Gastroesophageal sphincter (tissue), 4 donors: ENCODE data around the gene ADGB. TPM values are rescaled to one million over a fixed set of nuclear protein-coding genes. Genes with fewer than 3 reads are reported as not detected.

Source experiments
- ATAC-seq: fragments of 150-250 bp; one replicate; pipeline ENCODE4 v1.9.1; 2016; ENCODE audit warnings: mild to moderate bottlenecking, moderate library complexity
- H3K27ac ChIP-seq, 4 donors: fragments of 200-600 bp; sonication (generic) in 3 of 4; 1 replicate in 3 of 4; 2 replicates in 1 of 4; pipeline ENCODE4 v1.5.1; 2016 to 2019
- H3K27me3 ChIP-seq: fragments of 200-600 bp; sonication (generic); one replicate; pipeline ENCODE4 v1.5.1; 2019
- H3K36me3 ChIP-seq, 2 donors: fragments of 200-600 bp; sonication (generic); one replicate each; pipeline ENCODE4 v1.5.1; 2019; ENCODE audit warnings: control low read depth in 1 of 2
- H3K4me1 ChIP-seq, 3 donors: fragments of 200-600 bp; sonication (generic); 1 replicate in 2 of 3; 2 replicates in 1 of 3; pipeline ENCODE4 v1.5.1; 2016 to 2019; ENCODE audit warnings: control low read depth in 2 of 3
- H3K4me3 ChIP-seq, 2 donors: fragments of 200-600 bp; sonication (generic); one replicate each; pipeline ENCODE4 v1.5.1; 2019; ENCODE audit warnings: mild to moderate bottlenecking in 1 of 2, moderate library complexity in 1 of 2
- H3K9me3 ChIP-seq, 3 donors: fragments of 200-600 bp; sonication (generic); one replicate each; pipeline ENCODE4 v1.5.1; 2017 to 2019; ENCODE audit warnings: control low read depth in 2 of 3
- CTCF ChIP-seq, 4 experiments: fragments of 200-600 bp in 2 of 4; fragments of 450-650 bp in 2 of 4; sonication (generic) in 1 of 4; IDR thresholded peaks; one replicate each; pipeline ENCODE4 v1.5.1; 2017 to 2019; ENCODE audit warnings: antibody characterized with exemption in 4 of 4, mild to moderate bottlenecking in 2 of 4, moderate library complexity in 2 of 4
- EP300 ChIP-seq: sonication (generic); formaldehyde crosslinking; IDR thresholded peaks from one replicate; pipeline ENCODE4 v1.6.1; 2017; ENCODE audit warnings: antibody characterized with exemption, mild to moderate bottlenecking
- POLR2A ChIP-seq, 2 donors: fragments of 450-650 bp; IDR thresholded peaks; one replicate each; pipeline ENCODE4 v1.6.1; 2017; ENCODE audit warnings: antibody characterized with exemption in 2 of 2, mild to moderate bottlenecking in 2 of 2, moderate library complexity in 1 of 2
- POLR2AphosphoS5 ChIP-seq: sonication (generic); formaldehyde crosslinking; IDR thresholded peaks from one replicate; pipeline ENCODE4 v1.6.1; 2017; ENCODE audit warnings: antibody characterized with exemption
- WGBS, 2 donors: methylation state at CpG; one replicate each; pipeline ENCODE4 v1.1.5; 2018; ENCODE audit warnings: low coverage in 1 of 2; 5-methylcytosine and 5-hydroxymethylcytosine counted together
- total RNA-seq, 4 donors: library from RNA; depleted of rRNA; stranded (reverse); fragments of >200 nt; gene quantifications; one replicate each; pipeline ENCODE4 v1.1.0, GENCODE V29; 2016

The ADGB gene
- total RNA-seq, 4 donors from 2014 or later = not detected

DNA sequence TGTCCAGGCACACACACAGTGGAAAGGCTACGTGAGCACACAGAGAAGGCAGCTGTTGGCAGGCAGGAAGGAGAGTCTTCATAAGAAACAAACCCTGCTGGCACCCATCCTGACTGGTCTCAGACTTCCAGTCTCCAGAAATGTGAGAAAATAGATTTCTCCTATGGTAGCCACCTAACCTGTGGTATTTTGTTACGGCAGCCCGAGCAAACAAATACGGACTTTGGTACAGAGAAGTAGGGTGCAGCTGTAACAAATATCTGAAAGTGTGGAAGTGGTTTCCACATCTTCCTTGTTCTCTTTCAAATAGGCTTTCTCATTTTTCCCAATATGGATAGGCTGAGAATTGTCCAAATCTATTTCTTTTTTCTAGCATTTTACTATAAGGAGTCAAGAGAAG, 94.6 kb downstream of the ADGB start:
- no peaks in the 10 kb centered on the region for H3K4me1 ChIP-seq
- H3K9me3 ChIP-seq = no peaks in the 10 kb centered on the region
- H3K36me3 ChIP-seq = no peaks in the 10 kb centered on the region
- no peak for TF ChIP-seq POLR2AphosphoS5
- no peak for TF ChIP-seq POLR2A (IDR thresholded peaks at IDR 0.05)
- TF ChIP-seq CTCF (IDR thresholded peaks at IDR 0.05) = no peak
- no peak for TF ChIP-seq EP300
- H3K4me3 ChIP-seq = no peak overlapping the region
- H3K27ac ChIP-seq = no peak overlapping the region
- 75 to 87% methylated on average over 2 to 4 of the region's 4 CpGs for WGBS, 2 donors
- ATAC-seq = no peak
- H3K27me3 ChIP-seq = no peaks in the 10 kb centered on the region

GRCh38 chr6:146697921-146698320, 99.1 kb downstream of the ADGB start:
- 81 to 88% methylated on average over 2 of the region's 2 CpGs for WGBS, 2 donors
- TF ChIP-seq POLR2A (IDR thresholded peaks at IDR 0.05) = no peak
- TF ChIP-seq POLR2AphosphoS5 = no peak
- no peak for TF ChIP-seq CTCF (IDR thresholded peaks at IDR 0.05)
- no peak for TF ChIP-seq EP300
- no peak for ATAC-seq
- Histone ChIP-seq H3K27ac (no peak overlapping the region), H3K36me3 (no peaks in the 10 kb centered on the region), H3K4me1 (no peaks in the 10 kb centered on the region), H3K4me3 (no peak overlapping the region), H3K27me3 (no peaks in the 10 kb centered on the region), H3K9me3 (no peaks in the 10 kb centered on the region)

DNA sequence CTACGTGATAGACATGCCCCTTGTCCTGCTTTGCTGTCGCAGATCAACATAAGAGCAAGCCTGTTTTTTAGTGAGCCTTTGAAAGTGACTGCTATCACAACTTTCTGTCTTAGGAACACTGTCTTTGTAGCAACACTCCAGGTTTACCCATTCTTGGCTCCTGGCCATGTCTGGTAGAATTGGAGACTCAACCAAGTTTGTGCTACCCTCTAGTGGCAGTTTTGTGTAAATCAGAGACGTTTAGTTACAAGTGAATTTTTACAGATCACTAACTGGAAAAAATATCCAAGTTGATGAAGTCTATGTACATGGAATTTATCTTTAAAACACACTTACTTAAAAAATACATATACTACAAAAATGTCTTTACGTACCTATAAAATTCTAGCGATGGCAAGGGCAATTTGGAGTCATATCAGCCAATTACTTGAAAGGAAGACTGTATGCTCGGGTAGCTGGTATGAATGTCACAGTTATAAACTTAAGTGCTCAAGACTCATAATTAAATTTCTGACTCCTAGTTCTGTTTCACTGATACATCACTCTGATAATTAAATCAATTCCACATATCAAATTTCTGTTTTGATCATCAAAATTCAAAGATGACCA, 101.4 kb downstream of the ADGB start:
- TF ChIP-seq POLR2AphosphoS5 (peak; percentile 84), CTCF (IDR thresholded peaks at IDR 0.05) (peak; percentile 62 to 83 (median 78)), POLR2A (IDR thresholded peaks at IDR 0.05) (no peak), EP300 (no peak)
- H3K27ac ChIP-seq = no peak overlapping the region
- WGBS, 2 donors = 14 to 19% methylated on average over 4 to 6 of the region's 6 CpGs
- peak; percentile 60 for ATAC-seq
- H3K4me1 ChIP-seq = no peaks in the 10 kb centered on the region
- no peaks in the 10 kb centered on the region for H3K9me3 ChIP-seq
- H3K36me3 ChIP-seq = no peaks in the 10 kb centered on the region
- no peak overlapping the region for H3K4me3 ChIP-seq
- no peaks in the 10 kb centered on the region for H3K27me3 ChIP-seq

- H3K4me1 ChIP-seq = no peaks in the 10 kb centered on the region
- WGBS, 2 donors = 50 to 59% methylated on average over 1 to 2 of the region's 2 CpGs
- H3K9me3 ChIP-seq = no peaks in the 10 kb centered on the region
- TF ChIP-seq CTCF (IDR thresholded peaks at IDR 0.05) (no peak), POLR2AphosphoS5 (no peak), POLR2A (IDR thresholded peaks at IDR 0.05) (no peak), EP300 (no peak)
- no peak for ATAC-seq
- H3K36me3 ChIP-seq = no peaks in the 10 kb centered on the region
- no peaks in the 10 kb centered on the region for H3K27me3 ChIP-seq
- H3K4me3 ChIP-seq = no peak overlapping the region
- no peak overlapping the region for H3K27ac ChIP-seq
These were observed 102.9 kb downstream of the ADGB start for GRCh38 chr6:146701632-146702031.

- no peaks in the 10 kb centered on the region for H3K4me1 ChIP-seq
- H3K27ac ChIP-seq = no peak overlapping the region
- no peak for TF ChIP-seq POLR2AphosphoS5
- TF ChIP-seq EP300 = no peak
- TF ChIP-seq CTCF (IDR thresholded peaks at IDR 0.05) = no peak
- no peak for TF ChIP-seq POLR2A (IDR thresholded peaks at IDR 0.05)
- WGBS, 2 donors = 30 to 33% methylated on average over 1 of the region's 2 CpGs
- H3K9me3 ChIP-seq = peaks cover 0 to 12% (median 0%) of the 10 kb centered on the region in 3 donors
- ATAC-seq = no peak
- no peaks in the 10 kb centered on the region for H3K36me3 ChIP-seq
- H3K27me3 ChIP-seq = no peaks in the 10 kb centered on the region
- no peak overlapping the region for H3K4me3 ChIP-seq
These were observed 110.4 kb downstream of the ADGB start for GRCh38 chr6:146709036-146709622.
